NCI-H226 (cell line): ENCODE measurements around the gene MAVS.
"Not testable (repeated sequence)": the region's sequence is repeated elsewhere in the genome, so short reads cannot be mapped to it uniquely, and the experiment has no call there.

Experiments used
- DNase-seq: peaks from one replicate; pipeline ENCODE4 v3.0.0-alpha.2; 2015

Gene MAVS

GRCh38 chr20:3815703-3816315, 30.8 kb upstream of the MAVS start:
- DNase-seq: no peak

GRCh38 chr20:3818155-3819151, 28.2 kb upstream of the MAVS start:
- peak; percentile 67 for DNase-seq

GRCh38 chr20:3819411-3820047, 27.1 kb upstream of the MAVS start:
- no peak for DNase-seq

GRCh38 chr20:3820048-3820900, 26.4 kb upstream of the MAVS start, which contains the start of gene AP5S1:
AP5S1 (plus strand) TSS chr20:3820547; CDS start chr20:3822118, 1,571 bp downstream.
- DNase-seq: peak; percentile 78

GRCh38 chr20:3820901-3821727, 25.5 kb upstream of the MAVS start:
- DNase-seq: no peak

GRCh38 chr20:3821996-3822395, 24.6 kb upstream of the MAVS start:
- DNase-seq: no peak

GRCh38 chr20:3823881-3824280, 22.8 kb upstream of the MAVS start:
- DNase-seq: no peak

- no peak for DNase-seq
Observed at GRCh38 chr20:3825526-3825925, 21.1 kb upstream of the MAVS start.

GRCh38 chr20:3826420-3826819, 20.2 kb upstream of the MAVS start:
- no peak for DNase-seq

- DNase-seq: no peak
Observed at GRCh38 chr20:3828798-3829197, 17.8 kb upstream of the MAVS start.

GRCh38 chr20:3829891-3830290, 16.7 kb upstream of the MAVS start:
- DNase-seq: not testable (repeated sequence)

- no peak for DNase-seq
Observed at GRCh38 chr20:3836132-3836531, 10.5 kb upstream of the MAVS start.

GRCh38 chr20:3839328-3839727, 7.3 kb upstream of the MAVS start:
- no peak for DNase-seq

- DNase-seq: peak; percentile 16
Observed at GRCh38 chr20:3840201-3840600, 6.4 kb upstream of the MAVS start.

- no peak for DNase-seq
Observed at GRCh38 chr20:3842348-3842930, 4.2 kb upstream of the MAVS start.

GRCh38 chr20:3843490-3843889, 3.1 kb upstream of the MAVS start:
- DNase-seq: peak; percentile 15

GRCh38 chr20:3843990-3844619, 2.5 kb upstream of the MAVS start:
- DNase-seq: not testable (repeated sequence)

GRCh38 chr20:3846378-3846739, 275 bp upstream of the MAVS start:
- DNase-seq: peak; percentile 55

- no peak for DNase-seq
Observed at GRCh38 chr20:3847429-3847940, 851 bp downstream of the MAVS start.

- no peak for DNase-seq
Observed at GRCh38 chr20:3848565-3848964, 1.9 kb downstream of the MAVS start.

GRCh38 chr20:3854462-3854871, 7.8 kb downstream of the MAVS start:
- DNase-seq: no peak
